IMR-90 (cell line): ENCODE data around the gene MYO5A. TPM values are rescaled to one million over a fixed set of nuclear protein-coding genes. Genes with fewer than 3 reads are reported as not detected.

Experiments
- ATAC-seq: fragments of 200-7000 bp; cut with Tn5 transposase; 2 replicates; pipeline ENCODE4 v1.9.1; 2020; ENCODE audit warnings: low read depth, mild to moderate bottlenecking, moderate library complexity
- BruUV-seq: library from RNA; stranded (reverse); fragments of 400-500 nt; replicated peaks from 2 replicates; lab custom pipeline; 2021; lab: Mats Ljungman, UMichigan
- CTCF ChIA-PET: fragments of 300-600 bp; formaldehyde crosslinking; extraction: SDS; loops from one replicate; lab custom pipeline; 2021; ENCODE audit warnings: antibody characterized with exemption; lab: Yijun Ruan, JAX
- POLR2A ChIA-PET: fragments of 300-600 bp; sonication (Branson Sonifier 250); formaldehyde crosslinking; loops from one replicate; lab custom pipeline; 2022; ENCODE audit warnings: antibody characterized with exemption; ENCODE audit not compliant: unreplicated experiment; lab: Charles Lee
- DNase-seq: peaks from one replicate; pipeline ENCODE4 v3.0.0; 2013
- H2AFZ ChIP-seq: replicated peaks from 2 replicates; pipeline ENCODE3; 2013; ENCODE audit warnings: low read length, mild to moderate bottlenecking; ENCODE audit not compliant: poor library complexity
- H2AK5ac ChIP-seq: 2 replicates; pipeline ENCODE4 v1.6.1; 2013; ENCODE audit warnings: low read depth, low read length, inconsistent platforms
- H2AK9ac ChIP-seq: replicated peaks from 2 replicates; pipeline ENCODE3; 2013; ENCODE audit warnings: mild to moderate bottlenecking, low read depth, low read length, moderate library complexity; ENCODE audit not compliant: poor library complexity
- H2BK120ac ChIP-seq: 2 replicates; pipeline ENCODE4 v1.6.1; 2013; ENCODE audit warnings: low read depth, low read length, inconsistent platforms
- H2BK15ac ChIP-seq: 3 replicates; pipeline ENCODE4 v1.6.1; 2013; ENCODE audit warnings: low read depth, low read length, inconsistent platforms
- H2BK20ac ChIP-seq: 2 replicates; pipeline ENCODE4 v1.6.1; 2013; ENCODE audit warnings: low read depth, mild to moderate bottlenecking, inconsistent platforms, low read length, moderate library complexity
- H2BK5ac ChIP-seq: 2 replicates; pipeline ENCODE4 v1.6.1; 2013; ENCODE audit warnings: mild to moderate bottlenecking, low read depth, low read length, inconsistent platforms; ENCODE audit not compliant: poor library complexity, severe bottlenecking
- H3K14ac ChIP-seq: replicated peaks from 2 replicates; pipeline ENCODE4 v1.6.1; 2013; ENCODE audit warnings: low read depth, low read length, inconsistent platforms
- H3K18ac ChIP-seq: 2 replicates; pipeline ENCODE4 v1.6.1; 2013; ENCODE audit warnings: low read depth, low read length, control low read depth
- H3K23ac ChIP-seq: 2 replicates; pipeline ENCODE4 v1.6.1; 2013; ENCODE audit warnings: low read depth, low read length, inconsistent platforms
- H3K27ac ChIP-seq: 2 replicates; pipeline ENCODE4 v1.5.1; 2013; ENCODE audit warnings: mild to moderate bottlenecking, control low read depth, low read length; ENCODE audit not compliant: insufficient read depth
- H3K27me3 ChIP-seq: 2 replicates; pipeline ENCODE4 v1.6.1; 2013; ENCODE audit warnings: low read length; ENCODE audit not compliant: control insufficient read depth, insufficient read depth
- H3K36me3 ChIP-seq: 2 replicates; pipeline ENCODE4 v1.6.1; 2013; ENCODE audit warnings: low read length, mixed read lengths; ENCODE audit not compliant: control insufficient read depth, insufficient read depth
- H3K4ac ChIP-seq: 2 replicates; pipeline ENCODE4 v1.6.1; 2013; ENCODE audit warnings: low read depth, low read length, inconsistent platforms
- H3K4me1 ChIP-seq: 2 replicates; pipeline ENCODE4 v1.6.1; 2013; ENCODE audit warnings: low read length, mixed read lengths; ENCODE audit not compliant: control insufficient read depth, insufficient read depth
- H3K4me2 ChIP-seq: 2 replicates; pipeline ENCODE4 v1.6.1; 2013; ENCODE audit warnings: low read depth, mild to moderate bottlenecking, control low read depth, low read length, moderate library complexity
- H3K4me3 ChIP-seq: 2 replicates; pipeline ENCODE4 v1.5.1; 2013; ENCODE audit warnings: low read depth, mild to moderate bottlenecking, control low read depth, low read length, moderate library complexity; ENCODE audit not compliant: insufficient read depth
- H3K56ac ChIP-seq: 2 replicates; pipeline ENCODE4 v1.6.1; 2013; ENCODE audit warnings: low read length, inconsistent platforms; ENCODE audit not compliant: insufficient read depth; ENCODE audit errors: extremely low read depth
- H3K79me1 ChIP-seq, 2 experiments: 2 replicates each; pipeline ENCODE4 v1.6.1; 2013; ENCODE audit warnings: low read length in 2 of 2, inconsistent platforms in 1 of 2, low read depth in 1 of 2
- H3K9ac ChIP-seq: 2 replicates; pipeline ENCODE4 v1.6.1; 2013; ENCODE audit warnings: low read depth, low read length, control low read depth
- H3K9me1 ChIP-seq: 2 replicates; pipeline ENCODE4 v1.6.1; 2013; ENCODE audit warnings: low read length, inconsistent platforms; ENCODE audit not compliant: insufficient read depth
- H3K9me3 ChIP-seq: 2 replicates; pipeline ENCODE4 v1.6.1; 2013; ENCODE audit warnings: low read length; ENCODE audit not compliant: control insufficient read depth, insufficient read depth
- H4K20me1 ChIP-seq: 2 replicates; pipeline ENCODE4 v1.6.1; 2013; ENCODE audit warnings: low read length, inconsistent platforms; ENCODE audit not compliant: insufficient read depth
- H4K5ac ChIP-seq: 2 replicates; pipeline ENCODE4 v1.6.1; 2013; ENCODE audit warnings: mild to moderate bottlenecking, low read depth, low read length, control low read depth
- H4K8ac ChIP-seq, 2 experiments: 2 replicates each; pipeline ENCODE4 v1.6.1; 2013; ENCODE audit warnings: low read depth in 2 of 2, low read length in 2 of 2, control low read depth in 1 of 2, inconsistent platforms in 1 of 2
- H4K91ac ChIP-seq: 2 replicates; pipeline ENCODE4 v1.6.1; 2013; ENCODE audit warnings: low read depth, low read length, inconsistent platforms; ENCODE audit not compliant: insufficient read depth
- FOS ChIP-seq: fragments of 150-350 bp; IDR thresholded peaks from 2 replicates; pipeline ENCODE4 v1.6.1; 2016; ENCODE audit warnings: low read depth, low read length
- MAFK ChIP-seq: IDR thresholded peaks from 2 replicates; pipeline ENCODE4 v1.6.1; 2012; ENCODE audit warnings: low read depth, low read length, improper control_type of control experiment
- WGBS, 2 experiments: methylation state at CpG; one replicate each; pipeline versions ENCODE4 v1.1.5 to v1.1.7; 2013; ENCODE audit warnings: missing lambda C conversion rate in 2 of 2; ENCODE audit not compliant: insufficient read length in 1 of 2; ENCODE audit errors: extremely low coverage in 2 of 2; 5-methylcytosine and 5-hydroxymethylcytosine counted together
- dilution Hi-C: fragments of 300-500 bp; cut with HindIII; formaldehyde crosslinking; loops from one replicate; pipeline ENCODE4 v1.14.3; 2018; ENCODE audit warnings: low sequenced_read_pairs; ENCODE audit not compliant: unreplicated experiment
- in situ Hi-C: fragments of 300-500 bp; cut with MboI; formaldehyde crosslinking; loops from 3 replicates; pipeline ENCODE4 v1.14.3; 2019; ENCODE audit warnings: low sequenced_read_pairs, inconsistent platforms, mixed read lengths
- intact Hi-C: fragments of 100-400 bp; cut with micrococcal nuclease; formaldehyde crosslinking; loops from 2 replicates; pipeline ENCODE4 v1.10.0; 2022
- polyA plus RNA-seq, 3 experiments: library from polyadenylated mRNA; depleted of rRNA; stranded (reverse); fragments of >200 nt; gene quantifications; 2 replicates each; pipeline ENCODE4 v1.2.3, GENCODE V29; 2012; ENCODE audit warnings: low replicate concordance in 1 of 3
- total RNA-seq: library from RNA; depleted of rRNA; stranded (reverse); fragments of >200 nt; gene quantifications from 2 replicates; pipeline ENCODE4 v1.2.3, GENCODE V29; 2012
- TF ChIP-seq, protein P1 (sequence below): fragments of 150-350 bp; IDR thresholded peaks from 2 replicates; pipeline ENCODE4 v1.6.1; 2016; ENCODE audit warnings: low read depth, mild to moderate bottlenecking, low read length, moderate library complexity, borderline replicate concordance

MYO5A gene
- total and polyA plus RNA-seq, 2 of the 4 experiments (the other 2 are of a cell fraction), result 19.4 to 69.2 TPM

GRCh38 chr15:52556524-52557273, 28.0 kb upstream of the MYO5A start:
- no peak overlapping the region for H4K8ac ChIP-seq
- no peak overlapping the region for H3K4me2 ChIP-seq
- H3K9ac ChIP-seq, result no peak overlapping the region
- peak overlapping the region; percentile 69 for H2BK5ac ChIP-seq
- no peak overlapping the region for H2AK9ac ChIP-seq
- no peak overlapping the region for H3K4ac ChIP-seq
- H3K23ac ChIP-seq, result no peak overlapping the region
- TF ChIP-seq, protein P1, sequence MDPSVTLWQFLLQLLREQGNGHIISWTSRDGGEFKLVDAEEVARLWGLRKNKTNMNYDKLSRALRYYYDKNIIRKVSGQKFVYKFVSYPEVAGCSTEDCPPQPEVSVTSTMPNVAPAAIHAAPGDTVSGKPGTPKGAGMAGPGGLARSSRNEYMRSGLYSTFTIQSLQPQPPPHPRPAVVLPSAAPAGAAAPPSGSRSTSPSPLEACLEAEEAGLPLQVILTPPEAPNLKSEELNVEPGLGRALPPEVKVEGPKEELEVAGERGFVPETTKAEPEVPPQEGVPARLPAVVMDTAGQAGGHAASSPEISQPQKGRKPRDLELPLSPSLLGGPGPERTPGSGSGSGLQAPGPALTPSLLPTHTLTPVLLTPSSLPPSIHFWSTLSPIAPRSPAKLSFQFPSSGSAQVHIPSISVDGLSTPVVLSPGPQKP, result no peak
- TF ChIP-seq FOS, result no peak
- TF ChIP-seq MAFK, result no peak
- no peaks in the 10 kb centered on the region for H3K27me3 ChIP-seq
- dilution Hi-C loops (no loop called here), intact Hi-C loops (no loop called here), in situ Hi-C loops (no loop called here)
- no CpG with 5 or more reads among the region's 3 CpGs for WGBS, 2 experiments
- H3K79me1 ChIP-seq, result peaks cover 13 to 53% of the 10 kb centered on the region in 2 experiments
- ChIA-PET POLR2A (no interaction called here), CTCF (interaction anchor here (0.7 to 1.8 kb wide), 3 partner anchors 23 to 300 kb away, joined by 3 to 4 read pairs (median 3); no protein-coding TSS in a partner anchor)
- ATAC-seq, result no peak
- no peak overlapping the region for H3K14ac ChIP-seq
- H4K20me1 ChIP-seq, result peaks cover 31% of the 10 kb centered on the region
- H3K36me3 ChIP-seq, result peaks cover 5% of the 10 kb centered on the region
- no peak overlapping the region for H3K27ac ChIP-seq
- no peak overlapping the region for H4K91ac ChIP-seq
- no TSS peak for BruUV-seq
- no peak overlapping the region for H3K18ac ChIP-seq
- no peaks in the 10 kb centered on the region for H3K9me3 ChIP-seq
- H2BK120ac ChIP-seq, result no peak overlapping the region
- H2AK5ac ChIP-seq, result no peak overlapping the region
- no peak overlapping the region for H2AFZ ChIP-seq
- no peak overlapping the region for H3K4me3 ChIP-seq
- peaks cover 17% of the 10 kb centered on the region for H3K4me1 ChIP-seq
- no peak overlapping the region for H2BK15ac ChIP-seq
- H3K9me1 ChIP-seq, result peaks cover 13% of the 10 kb centered on the region
- H2BK20ac ChIP-seq, result no peak overlapping the region
- no peak overlapping the region for H4K5ac ChIP-seq
- DNase-seq, result no peak
- no peak overlapping the region for H3K56ac ChIP-seq
